DND-41 (cell line): ENCODE data around the gene GOLGA6A.
"Not testable (repeated sequence)": the region's sequence is repeated elsewhere in the genome, so short reads cannot be mapped to it uniquely, and the experiment has no call there.

Experiments
- EZH2 ChIP-seq: IDR thresholded peaks from 3 replicates; pipeline ENCODE4 v1.6.1; 2012; ENCODE audit warnings: borderline replicate concordance, low read depth, mild to moderate bottlenecking, moderate library complexity, low read length, inconsistent platforms; ENCODE audit not compliant: severe bottlenecking
- TF ChIP-seq, protein P1 (sequence below): IDR thresholded peaks from 2 replicates; pipeline ENCODE4 v1.5.1; 2012; ENCODE audit warnings: borderline replicate concordance, low read length, moderate library complexity, mild to moderate bottlenecking; ENCODE audit not compliant: poor library complexity, severe bottlenecking; ENCODE audit errors: extremely low read depth

- TF ChIP-seq, protein P1, sequence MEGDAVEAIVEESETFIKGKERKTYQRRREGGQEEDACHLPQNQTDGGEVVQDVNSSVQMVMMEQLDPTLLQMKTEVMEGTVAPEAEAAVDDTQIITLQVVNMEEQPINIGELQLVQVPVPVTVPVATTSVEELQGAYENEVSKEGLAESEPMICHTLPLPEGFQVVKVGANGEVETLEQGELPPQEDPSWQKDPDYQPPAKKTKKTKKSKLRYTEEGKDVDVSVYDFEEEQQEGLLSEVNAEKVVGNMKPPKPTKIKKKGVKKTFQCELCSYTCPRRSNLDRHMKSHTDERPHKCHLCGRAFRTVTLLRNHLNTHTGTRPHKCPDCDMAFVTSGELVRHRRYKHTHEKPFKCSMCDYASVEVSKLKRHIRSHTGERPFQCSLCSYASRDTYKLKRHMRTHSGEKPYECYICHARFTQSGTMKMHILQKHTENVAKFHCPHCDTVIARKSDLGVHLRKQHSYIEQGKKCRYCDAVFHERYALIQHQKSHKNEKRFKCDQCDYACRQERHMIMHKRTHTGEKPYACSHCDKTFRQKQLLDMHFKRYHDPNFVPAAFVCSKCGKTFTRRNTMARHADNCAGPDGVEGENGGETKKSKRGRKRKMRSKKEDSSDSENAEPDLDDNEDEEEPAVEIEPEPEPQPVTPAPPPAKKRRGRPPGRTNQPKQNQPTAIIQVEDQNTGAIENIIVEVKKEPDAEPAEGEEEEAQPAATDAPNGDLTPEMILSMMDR = peak; percentile 24
- TF ChIP-seq EZH2 = not testable (repeated sequence)
Measured at GRCh38 chr15:74072614-74073337, 9.6 kb downstream of the GOLGA6A start.
